ENCODE results near the gene RNF222. TPM values are rescaled to one million over a fixed set of nuclear protein-coding genes. Genes with fewer than 3 reads are reported as not detected.
A peak's percentile ranks its signal among the peaks of the same experiment; 100 is the strongest.

The RNF222 gene
- 0.21 TPM for total RNA-seq

DNA sequence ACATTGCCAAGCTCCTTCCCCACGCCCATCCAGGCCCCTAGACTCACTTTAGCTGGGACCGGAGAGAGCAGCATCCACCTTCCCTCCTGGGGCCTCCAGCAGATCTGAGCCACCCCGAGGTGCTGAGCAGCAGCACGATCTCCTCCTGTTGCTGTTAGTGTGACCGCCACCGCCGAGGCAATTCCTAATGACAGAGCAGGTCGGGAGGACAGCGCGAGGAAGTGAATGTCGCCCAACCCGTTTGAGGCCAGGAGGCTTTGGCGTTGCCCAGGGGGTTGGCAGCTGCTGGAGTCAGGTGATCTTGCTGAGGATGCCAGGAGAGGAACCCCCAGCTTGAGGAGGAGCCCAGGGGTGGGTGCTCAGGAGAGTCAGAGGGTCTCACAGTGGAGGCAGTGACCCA lies at the start of gene RNF222:
Gene RNF222 (minus strand): TSS at position 192 of the 400 bp plus-strand sequence. CDS start 4,366 bp downstream, outside the sequence.
- peak; percentile 14 for DNase-seq

- no peak for DNase-seq
Measured at GRCh38 chr17:8445536-8445935, 47.9 kb upstream of the RNF222 start.

DNA sequence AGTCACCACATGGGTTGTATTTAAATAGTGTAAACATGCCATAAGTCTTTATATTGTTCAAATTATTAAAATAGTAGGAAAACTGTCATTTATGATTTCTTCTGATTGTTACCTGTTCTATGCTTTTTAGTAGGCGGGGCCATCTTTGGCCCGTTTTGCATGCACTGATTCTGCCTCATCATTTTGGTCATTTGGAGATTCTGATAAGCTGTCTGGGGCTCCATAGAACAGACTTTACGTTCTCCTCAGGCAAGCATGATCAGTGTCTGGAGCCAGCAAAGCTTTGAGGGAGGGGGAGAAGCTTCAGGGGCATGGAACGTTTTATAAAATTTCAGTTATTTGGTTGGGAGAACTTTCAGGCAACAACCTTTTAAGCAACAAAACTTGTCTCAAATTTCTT lies 46.9 kb upstream of the RNF222 start:
- DNase-seq, result no peak

DNA sequence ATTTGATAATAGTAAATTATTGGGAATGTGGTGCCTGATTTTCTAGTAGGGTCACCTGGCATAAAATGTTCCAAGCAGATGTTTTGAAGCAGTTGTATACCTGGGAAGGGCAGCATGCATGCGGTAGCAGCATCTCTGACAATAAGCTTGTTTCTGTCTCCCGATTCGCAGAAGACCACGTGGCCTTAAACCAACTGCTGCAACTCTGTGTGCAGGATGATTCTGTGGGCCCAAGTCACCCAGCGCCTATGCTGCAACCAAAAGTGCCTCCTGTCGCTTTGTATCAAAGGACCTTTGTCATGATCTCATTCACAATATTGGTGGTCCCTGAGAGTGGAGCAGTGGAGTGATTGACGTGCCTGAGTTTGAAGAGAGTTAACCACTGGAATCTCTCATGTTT lies 46.1 kb upstream of the RNF222 start:
- DNase-seq, result no peak

GRCh38 chr17:8442310-8442709 lies 44.7 kb upstream of the RNF222 start:
- no peak for DNase-seq

DNA sequence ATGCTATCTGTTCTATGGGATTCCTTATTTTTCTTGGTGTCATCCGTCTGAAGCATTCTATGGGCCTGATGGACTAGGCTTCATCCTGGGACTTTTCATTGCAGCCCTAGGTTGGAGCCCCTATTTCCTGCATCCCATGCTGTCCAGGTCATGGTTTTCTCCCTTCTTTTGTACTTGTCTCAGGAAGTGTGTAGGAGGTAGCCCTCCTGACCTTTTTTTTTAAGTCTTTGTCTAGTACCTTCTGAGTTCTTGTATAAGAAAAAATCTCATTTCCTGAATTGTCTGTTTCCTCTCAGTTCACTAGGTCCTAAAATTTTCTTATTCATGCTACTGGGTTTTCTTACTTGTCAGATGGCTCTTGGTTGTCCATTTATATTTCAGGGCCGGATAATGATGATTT lies 44.1 kb upstream of the RNF222 start:
- DNase-seq, result no peak

DNA sequence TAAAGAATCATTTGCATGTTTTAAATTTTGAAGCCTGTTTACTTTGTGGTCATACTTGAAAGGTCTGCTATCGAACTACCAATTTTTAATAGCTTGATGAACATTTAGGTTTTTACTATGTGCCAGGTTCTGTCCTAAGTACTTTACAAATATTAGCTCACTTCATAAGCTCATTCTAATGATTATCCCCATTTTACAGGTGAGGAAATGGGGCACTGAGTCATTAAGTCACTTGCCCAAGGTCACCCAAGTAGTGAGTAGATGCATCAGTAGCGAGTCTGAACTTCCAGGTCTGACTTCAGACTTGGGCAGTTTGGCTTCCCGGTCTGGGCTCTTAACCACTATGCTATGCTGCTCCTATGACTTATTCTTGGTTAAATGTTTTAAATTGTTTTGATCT lies 42.1 kb upstream of the RNF222 start:
- no peak for DNase-seq

DNA sequence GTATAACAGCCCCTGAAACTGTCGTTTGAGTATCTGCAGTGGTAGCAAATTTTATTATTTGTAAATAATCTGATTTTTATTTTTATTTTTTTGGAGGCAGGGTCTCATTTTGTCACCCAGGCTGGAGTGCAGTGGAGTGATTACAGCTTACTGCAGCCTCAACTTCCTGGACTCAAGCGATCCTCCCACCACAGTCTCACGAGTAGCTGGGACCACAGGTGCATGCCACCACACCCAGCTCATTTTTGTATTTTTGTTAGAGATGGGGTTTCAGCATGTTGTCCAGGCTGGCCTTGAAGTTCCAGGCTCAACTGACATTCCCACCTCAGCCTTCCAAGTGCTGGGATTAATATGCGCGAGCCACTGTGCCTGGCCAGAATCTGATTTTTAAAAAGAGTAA lies 40.8 kb upstream of the RNF222 start:
- DNase-seq, result no peak

DNA sequence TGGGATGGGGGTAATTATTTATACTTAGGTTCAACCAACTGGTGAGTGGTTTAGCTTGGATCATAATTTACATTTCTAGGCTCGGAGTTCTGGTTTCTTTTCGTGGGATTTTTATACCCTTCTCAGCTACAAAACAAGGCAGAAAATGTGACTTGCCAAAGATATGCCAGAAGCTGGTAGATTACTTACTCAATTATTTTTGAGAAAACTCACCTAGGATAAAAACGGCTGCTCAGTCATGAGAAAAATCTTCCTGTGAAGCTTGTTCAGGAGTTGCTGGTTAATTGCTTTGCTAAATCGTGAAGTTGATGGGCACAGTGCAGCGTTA lies 39.2 kb upstream of the RNF222 start:
- no peak for DNase-seq

DNA sequence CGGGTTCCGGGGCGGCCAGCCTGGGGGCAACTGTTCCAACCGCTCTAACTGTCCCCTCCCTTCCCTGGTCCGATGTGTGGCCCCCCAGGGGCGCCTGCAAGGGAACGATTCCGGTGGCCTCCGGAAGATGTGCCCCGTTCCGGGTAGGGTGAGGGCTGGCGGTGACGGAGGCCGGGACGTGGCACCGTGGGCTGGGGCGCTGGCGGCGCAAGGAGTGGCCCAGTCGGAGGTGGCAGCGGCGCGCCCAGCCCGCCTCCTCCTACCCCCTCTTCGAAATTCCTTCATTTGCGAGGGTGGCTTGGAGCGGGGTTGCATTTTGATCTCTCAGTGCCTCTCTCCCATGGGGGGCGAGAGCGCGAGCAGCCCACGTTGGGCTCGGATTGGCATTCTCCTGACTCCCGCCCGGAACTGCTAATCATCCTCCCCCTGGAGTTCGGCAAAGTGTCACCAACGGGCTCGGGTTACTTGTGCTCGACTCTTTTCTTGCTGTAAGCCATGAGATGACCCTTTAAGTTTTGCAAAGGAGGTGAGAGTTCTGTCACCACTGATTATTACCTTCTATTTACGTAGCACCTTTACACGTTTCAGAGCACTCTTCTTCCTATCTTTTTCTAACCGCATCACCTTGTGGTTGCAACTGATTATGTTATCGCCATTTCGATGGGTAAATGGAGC lies 38.7 kb upstream of the RNF222 start:
- peak; percentile 74 for DNase-seq

DNA sequence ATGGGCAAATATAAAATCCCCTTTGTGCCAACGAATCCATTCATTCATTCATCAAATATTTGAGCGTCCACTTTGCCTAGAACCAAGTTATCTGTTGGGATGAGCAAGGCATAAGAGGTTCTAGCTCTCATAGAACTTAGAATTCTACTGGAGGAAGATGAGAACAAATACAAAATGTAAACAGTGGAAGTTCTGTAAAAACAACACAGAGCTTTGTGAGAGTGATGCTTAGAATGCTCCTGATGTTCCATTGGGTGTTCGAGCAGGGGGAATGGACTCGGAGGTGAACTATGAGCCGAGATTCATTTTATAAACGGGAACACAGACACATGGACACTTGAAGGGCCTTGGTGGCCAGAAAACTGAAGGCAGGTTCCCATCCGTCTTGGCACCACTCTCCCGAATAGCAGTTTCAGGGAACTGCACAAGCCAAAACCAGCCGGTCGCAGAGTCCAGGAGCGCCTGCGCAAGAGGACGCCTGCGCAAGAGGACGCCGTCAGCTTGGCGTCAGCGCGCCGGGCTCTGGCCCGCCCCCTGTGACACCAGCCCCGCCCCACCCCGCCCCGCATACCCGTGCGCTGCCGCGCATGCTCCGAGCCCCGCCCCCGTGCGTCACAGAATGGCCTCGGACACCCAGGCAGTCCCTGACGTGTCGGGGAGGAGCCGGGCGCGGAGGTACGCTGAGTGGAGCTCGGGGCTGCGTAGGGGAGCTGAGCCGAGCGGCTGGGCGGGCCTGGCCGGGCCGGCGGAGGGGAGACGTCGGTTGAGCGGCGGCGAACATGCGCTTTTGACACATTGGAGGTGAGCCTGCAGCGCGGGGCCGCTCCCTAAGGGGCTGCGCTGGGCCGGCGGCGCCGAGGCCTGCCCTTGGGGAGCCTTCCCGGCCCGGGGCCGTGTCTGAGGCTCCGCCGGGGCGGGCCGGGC lies 37.9 kb upstream of the RNF222 start, which contains the start of gene NDEL1:
Gene NDEL1 (plus strand): TSS at position 640 of the 924 bp plus-strand sequence. CDS start 8,388 bp downstream, outside the sequence.
- peak; percentile 99 for DNase-seq

GRCh38 chr17:8430966-8431365 lies 33.3 kb upstream of the RNF222 start:
- no peak for DNase-seq

DNA sequence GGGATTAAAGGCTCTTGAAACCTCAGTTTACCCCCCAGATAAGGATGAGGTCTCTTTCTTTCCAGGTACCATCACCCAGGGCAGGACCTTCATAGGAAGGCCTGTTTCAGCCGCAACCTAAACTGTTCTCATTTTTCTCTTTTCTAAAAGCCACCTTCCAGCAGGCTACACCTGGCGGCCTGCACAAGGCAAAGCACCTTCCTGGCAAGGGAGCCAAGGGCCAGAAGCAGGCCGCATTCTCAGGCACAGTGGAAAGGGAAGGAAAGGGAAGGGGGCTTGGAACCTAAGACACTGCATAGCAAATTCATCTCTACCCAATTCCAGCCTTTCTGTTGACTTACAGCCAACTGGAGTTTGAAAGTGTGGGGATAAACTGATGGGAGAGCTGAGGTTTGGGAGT lies 29.2 kb upstream of the RNF222 start:
- DNase-seq, result no peak

- no peak for DNase-seq
Measured at GRCh38 chr17:8426094-8426720, 28.6 kb upstream of the RNF222 start.

GRCh38 chr17:8421571-8421970 lies 23.9 kb upstream of the RNF222 start:
- DNase-seq, result no peak

GRCh38 chr17:8420041-8420934 lies 22.7 kb upstream of the RNF222 start:
- peak; percentile 37 for DNase-seq

DNA sequence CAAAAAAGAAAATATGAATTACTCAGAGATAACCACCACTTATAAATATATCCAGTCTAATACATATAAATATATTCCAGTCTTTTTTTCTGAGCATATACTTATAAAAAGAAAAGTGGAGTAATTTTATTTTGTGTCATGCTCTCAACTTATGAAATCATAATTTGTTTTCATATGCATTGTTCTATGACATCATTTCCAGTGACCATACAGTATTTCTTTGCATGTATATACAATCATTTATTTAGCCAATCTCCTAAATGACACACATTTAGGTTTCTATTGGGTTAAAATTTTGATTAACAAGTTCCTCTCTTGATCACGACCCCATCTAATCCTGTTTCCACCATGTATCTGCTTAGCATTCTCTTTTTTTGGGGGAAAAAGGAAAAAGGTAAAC lies 21.7 kb upstream of the RNF222 start:
- no peak for DNase-seq

DNA sequence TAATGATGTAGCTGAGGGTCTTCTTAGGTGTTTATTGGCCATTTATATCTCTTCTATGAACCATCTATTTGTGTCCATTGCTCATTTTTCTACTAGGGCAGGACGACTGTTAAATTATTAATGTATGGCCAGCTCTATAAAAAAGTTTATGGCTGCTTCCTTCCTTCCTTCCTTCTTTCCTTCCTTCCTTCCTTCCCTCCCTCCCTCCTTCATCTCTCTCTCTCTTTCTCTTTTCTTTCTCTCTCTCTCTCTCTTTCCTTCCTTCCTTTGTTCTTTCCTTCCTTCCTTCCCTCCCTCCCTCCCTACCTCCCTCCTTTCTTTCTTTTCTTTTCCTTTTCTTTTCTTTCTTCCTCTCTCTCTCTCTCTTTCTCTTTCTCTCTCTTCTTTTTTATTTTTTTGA lies 20.8 kb upstream of the RNF222 start:
- no peak for DNase-seq

- DNase-seq, result no peak
Measured at GRCh38 chr17:8417806-8418205, 20.2 kb upstream of the RNF222 start.

- no peak for DNase-seq
Measured at GRCh38 chr17:8413938-8414337, 16.3 kb upstream of the RNF222 start.

DNA sequence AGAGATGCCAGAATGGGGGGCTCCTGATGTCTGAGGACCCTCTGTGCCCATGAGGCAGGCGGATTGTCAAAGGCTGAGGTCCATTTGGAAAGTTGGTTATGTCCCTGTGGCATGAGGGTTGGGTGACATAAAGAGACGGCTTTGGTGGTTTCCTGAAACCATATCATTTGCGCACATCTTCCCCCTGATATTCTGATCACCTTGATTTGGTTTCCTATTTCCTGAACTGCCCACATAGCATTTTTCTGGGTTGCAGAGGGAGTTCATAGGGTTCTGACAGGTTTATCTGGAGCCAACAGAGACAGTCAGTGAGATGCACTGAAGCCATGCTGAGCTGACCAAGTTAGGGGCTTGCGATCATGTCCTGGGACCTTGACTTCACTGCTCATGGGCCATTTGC lies 15.7 kb upstream of the RNF222 start:
- DNase-seq, result no peak

DNA sequence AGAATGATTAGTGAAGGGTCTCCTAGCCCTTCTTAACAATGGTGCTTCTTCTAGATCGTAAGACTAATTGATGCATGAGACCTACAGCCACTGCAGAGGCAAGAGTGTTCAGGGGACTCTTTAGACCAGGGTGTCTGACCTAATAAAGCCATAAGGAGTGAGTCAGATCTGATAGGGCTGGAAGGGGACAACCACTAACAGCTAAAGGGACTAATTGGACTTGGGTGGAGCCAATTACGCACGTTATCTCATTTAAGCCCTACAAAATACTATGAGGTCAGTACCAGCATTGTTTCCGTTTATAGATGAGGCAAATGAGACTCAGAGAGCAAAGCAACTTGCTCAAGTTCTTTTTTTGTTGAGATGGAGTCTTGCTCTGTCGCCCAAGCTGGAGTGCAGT lies 14.5 kb upstream of the RNF222 start:
- no peak for DNase-seq
